ENCODE measurements around the gene MESP2.

- TF ChIP-seq CTCF (IDR thresholded peaks at IDR 0.05) = no peak
- no peak for TF ChIP-seq POLR2A (IDR thresholded peaks at IDR 0.05)
These were observed 33.1 kb upstream of the MESP2 start for GRCh38 chr15:89743011-89743410.
